Retinal pigment epithelial cell (primary cell): Measurements from ENCODE around the gene CCDC50.

Experiments used
- DNase-seq: peaks from one replicate; pipeline ENCODE4 v3.0.0-alpha.2; 2010; ENCODE audit warnings: low read depth
- H3K4me3 ChIP-seq: 2 replicates; pipeline ENCODE4 v1.5.1; 2011; ENCODE audit warnings: mild to moderate bottlenecking, low read length, control low read depth, moderate library complexity
- TF ChIP-seq, protein P1 (sequence below): conservative IDR thresholded peaks from 2 replicates; pipeline ENCODE4 v1.5.1; 2011; ENCODE audit warnings: low read depth, low read length, control low read depth, inconsistent platforms

CCDC50 gene

DNA sequence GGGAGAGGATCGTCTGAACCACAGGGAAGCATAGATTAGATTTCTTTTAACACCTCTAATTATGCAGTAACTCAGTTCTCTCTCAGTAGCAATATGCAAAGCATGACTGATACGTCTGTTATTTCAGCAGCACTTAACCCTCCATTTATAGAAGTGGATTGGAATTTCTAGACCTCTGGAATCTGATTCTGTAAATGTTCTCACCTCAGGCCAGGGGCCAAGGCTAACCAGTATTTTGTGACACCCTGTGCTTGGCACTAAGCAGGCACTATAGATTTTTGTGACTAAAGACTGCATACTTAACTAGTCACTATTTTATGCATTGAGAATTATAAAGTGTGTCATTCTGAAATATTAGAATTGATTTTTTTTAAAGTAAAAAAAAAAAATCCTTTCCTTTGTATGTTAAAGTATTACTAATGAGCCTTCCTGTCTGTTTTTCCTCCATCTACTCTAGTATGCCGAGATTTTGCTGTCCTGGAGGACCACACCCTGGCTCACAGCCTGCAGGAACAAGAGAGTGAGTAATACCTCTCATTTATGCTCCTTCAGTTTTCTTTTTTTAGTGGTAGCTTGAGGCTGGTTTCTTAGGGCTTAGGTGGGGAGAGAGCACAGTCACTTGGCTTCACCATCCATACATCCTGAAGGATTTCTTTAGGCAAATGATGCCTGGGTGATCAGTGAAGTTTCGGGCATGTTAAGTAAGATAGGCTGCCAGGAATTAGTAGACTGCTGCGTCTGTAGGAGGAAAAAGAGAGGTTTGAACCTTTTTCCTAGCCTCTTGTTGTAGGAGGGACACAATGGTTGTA is 27.6 kb downstream of the CCDC50 start:
- DNase-seq: peak; percentile 92
- TF ChIP-seq, protein P1, sequence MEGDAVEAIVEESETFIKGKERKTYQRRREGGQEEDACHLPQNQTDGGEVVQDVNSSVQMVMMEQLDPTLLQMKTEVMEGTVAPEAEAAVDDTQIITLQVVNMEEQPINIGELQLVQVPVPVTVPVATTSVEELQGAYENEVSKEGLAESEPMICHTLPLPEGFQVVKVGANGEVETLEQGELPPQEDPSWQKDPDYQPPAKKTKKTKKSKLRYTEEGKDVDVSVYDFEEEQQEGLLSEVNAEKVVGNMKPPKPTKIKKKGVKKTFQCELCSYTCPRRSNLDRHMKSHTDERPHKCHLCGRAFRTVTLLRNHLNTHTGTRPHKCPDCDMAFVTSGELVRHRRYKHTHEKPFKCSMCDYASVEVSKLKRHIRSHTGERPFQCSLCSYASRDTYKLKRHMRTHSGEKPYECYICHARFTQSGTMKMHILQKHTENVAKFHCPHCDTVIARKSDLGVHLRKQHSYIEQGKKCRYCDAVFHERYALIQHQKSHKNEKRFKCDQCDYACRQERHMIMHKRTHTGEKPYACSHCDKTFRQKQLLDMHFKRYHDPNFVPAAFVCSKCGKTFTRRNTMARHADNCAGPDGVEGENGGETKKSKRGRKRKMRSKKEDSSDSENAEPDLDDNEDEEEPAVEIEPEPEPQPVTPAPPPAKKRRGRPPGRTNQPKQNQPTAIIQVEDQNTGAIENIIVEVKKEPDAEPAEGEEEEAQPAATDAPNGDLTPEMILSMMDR: no peak
- peak overlapping the region; percentile 24 for H3K4me3 ChIP-seq

DNA sequence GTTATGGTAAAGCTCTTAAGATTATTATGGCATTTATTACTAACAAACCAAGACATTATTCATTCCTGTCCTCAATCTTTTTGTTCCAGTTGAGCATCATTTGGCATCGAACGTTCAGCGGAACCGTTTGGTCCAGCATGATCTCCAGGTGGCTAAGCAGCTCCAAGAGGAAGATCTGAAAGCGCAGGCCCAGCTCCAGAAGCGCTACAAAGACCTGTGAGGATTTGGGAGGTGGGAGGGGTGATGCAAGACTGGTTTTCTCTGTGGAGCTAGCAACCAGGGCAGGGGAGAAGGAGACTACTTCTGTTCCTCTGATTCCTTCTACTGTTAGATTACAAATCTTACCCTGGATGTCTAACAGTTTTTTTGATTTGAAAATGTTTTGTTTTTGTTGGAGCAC is 28.7 kb downstream of the CCDC50 start:
- no peak for DNase-seq
- no peak overlapping the region for H3K4me3 ChIP-seq
- TF ChIP-seq, protein P1: no peak

DNA sequence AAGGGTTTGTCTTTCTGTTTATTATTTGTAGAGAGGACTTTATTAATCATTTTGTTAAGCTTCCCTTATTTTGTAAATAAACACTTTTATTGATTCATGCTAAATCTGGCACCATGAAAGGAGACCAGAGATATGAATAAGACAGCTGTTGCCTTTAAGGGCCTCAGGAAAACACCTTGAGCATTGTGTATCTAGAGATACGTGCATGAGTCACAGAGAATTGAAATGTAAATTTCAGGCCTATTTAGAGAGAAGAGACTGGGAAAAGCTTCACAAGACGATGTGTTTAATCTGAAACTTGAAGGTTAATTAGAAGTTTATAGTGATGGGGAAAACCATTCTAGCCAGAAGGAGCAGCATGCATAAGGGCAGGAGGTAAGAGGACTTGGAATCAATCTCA is 29.7 kb downstream of the CCDC50 start:
- TF ChIP-seq, protein P1: no peak
- no peak for DNase-seq
- H3K4me3 ChIP-seq: no peak overlapping the region

DNA sequence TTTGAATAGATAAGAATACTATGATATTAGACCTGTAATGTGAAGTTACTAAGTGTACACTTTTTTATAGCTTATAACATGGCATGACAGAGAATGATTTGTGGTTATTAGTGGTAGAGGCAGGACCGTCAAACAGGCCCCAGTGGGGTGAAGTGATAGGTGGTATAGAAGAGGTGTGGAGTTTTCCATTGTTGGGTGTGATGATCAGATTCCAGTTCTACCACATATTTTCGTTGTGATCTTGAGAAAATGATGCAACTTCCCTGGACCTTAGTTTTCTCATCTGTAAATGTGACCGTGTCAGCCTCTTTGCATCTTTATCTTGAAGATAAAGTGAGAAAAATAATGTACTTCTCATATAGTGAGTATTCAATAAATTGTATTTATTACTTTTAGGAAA is 31.4 kb downstream of the CCDC50 start:
- TF ChIP-seq, protein P1: no peak
- DNase-seq: no peak

DNA sequence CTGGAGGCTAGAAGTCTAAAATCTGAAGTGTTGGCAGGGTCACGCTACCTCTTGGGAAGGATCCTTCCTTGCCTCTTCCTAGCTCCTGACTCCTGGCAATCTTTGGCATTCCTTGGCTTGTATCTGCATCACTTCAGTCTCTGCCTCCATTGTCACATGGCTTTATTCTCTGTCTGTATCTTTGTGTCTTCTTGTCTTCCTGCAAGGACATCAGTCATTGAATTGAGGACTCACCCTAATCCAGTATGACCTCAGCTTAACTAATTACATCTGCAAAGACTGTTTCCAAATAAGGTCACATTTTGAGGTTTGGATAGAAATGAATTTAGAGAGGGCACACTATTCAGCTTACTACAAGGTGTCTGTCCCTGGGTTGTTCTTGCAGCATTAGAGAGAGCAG is 32.3 kb downstream of the CCDC50 start:
- DNase-seq: no peak
- TF ChIP-seq, protein P1: no peak
- no peak overlapping the region for H3K4me3 ChIP-seq

More for the DNA sequence above, 31.4 kb downstream of the CCDC50 start:
- H3K4me3 ChIP-seq: no peak overlapping the region

DNA sequence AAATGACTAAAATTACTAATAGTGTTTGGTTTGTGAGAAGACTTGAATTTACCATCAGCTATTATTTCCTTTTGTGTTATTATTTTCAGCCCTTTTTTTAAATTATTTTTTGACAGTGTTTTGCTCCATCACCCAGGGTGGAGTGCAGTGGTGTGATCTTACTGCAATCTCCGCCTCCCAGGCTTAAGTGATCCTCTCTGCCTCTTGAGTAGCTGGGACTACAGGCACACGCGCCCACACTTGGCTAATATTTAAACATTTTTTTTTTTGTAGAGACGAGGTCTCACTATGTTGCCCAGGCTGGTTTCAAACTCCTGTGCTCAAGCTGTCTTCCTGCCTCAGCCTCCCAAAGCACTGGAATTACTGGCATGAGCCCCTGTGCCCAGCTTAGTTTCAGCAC is 32.8 kb downstream of the CCDC50 start:
- H3K4me3 ChIP-seq: no peak overlapping the region
- no peak for DNase-seq
- TF ChIP-seq, protein P1: no peak

DNA sequence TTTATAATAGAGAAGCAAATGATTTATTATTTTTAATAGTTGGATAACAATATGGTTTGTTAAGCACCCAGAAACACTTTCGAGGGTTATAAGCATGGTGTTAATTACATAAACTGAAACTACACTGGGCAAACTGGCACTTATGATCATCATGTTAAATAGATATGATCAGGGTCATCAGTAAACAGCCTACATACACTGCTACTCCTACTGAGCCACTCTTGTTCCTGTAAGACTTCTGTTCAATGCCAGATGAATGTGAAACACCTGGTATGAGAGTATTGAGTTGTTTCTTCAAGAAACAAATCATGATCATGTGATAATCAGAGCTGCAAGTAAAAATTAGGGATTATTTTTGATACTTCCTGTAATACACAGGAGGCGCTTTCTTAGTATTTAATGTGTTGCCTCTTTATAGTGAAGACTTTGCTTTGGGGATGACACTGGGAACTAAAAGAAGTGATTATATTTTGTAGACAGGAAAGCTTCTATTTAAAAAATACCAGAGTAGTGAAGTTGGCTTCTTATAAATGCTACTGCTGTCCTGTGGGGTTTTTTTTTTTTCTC is 33.4 kb downstream of the CCDC50 start:
- no peak for DNase-seq
- TF ChIP-seq, protein P1: no peak
- H3K4me3 ChIP-seq: no peak overlapping the region
